HCT116 (cell line): Measurements from ENCODE around the gene ACP7.

Experiments
- CEBPB ChIP-seq: IDR thresholded peaks from 2 replicates; pipeline ENCODE4 v1.6.1; 2012; ENCODE audit warnings: low read depth
- POLR2A ChIP-seq: IDR thresholded peaks from 2 replicates; pipeline ENCODE4 v1.7.0; 2011; ENCODE audit warnings: borderline replicate concordance; ENCODE audit not compliant: insufficient read depth, insufficient read length; ENCODE audit errors: extremely low read depth
- ZNF274 ChIP-seq: fragments of 200-500 bp; sonication (Bioruptor generic); IDR thresholded peaks from 2 replicates; pipeline ENCODE4 v1.6.1; 2014; ENCODE audit warnings: mild to moderate bottlenecking, low read depth, low read length, inconsistent platforms
- TF ChIP-seq, protein P1 (sequence below), 3 experiments: fragments of 200-600 bp in 1 of 3; sonication (generic) in 1 of 3; IDR thresholded peaks in 2 of 3; conservative IDR thresholded peaks in 1 of 3; 2 replicates each; pipeline ENCODE4 v1.5.1; 2012 to 2017; ENCODE audit warnings: low read depth in 2 of 3, low read length in 2 of 3, antibody characterized with exemption in 1 of 3, borderline replicate concordance in 1 of 3, control low read depth in 1 of 3, mild to moderate bottlenecking in 1 of 3, mixed read lengths in 1 of 3, mixed run types in 1 of 3, moderate library complexity in 1 of 3; ENCODE audit not compliant: insufficient read depth in 1 of 3

DNA sequence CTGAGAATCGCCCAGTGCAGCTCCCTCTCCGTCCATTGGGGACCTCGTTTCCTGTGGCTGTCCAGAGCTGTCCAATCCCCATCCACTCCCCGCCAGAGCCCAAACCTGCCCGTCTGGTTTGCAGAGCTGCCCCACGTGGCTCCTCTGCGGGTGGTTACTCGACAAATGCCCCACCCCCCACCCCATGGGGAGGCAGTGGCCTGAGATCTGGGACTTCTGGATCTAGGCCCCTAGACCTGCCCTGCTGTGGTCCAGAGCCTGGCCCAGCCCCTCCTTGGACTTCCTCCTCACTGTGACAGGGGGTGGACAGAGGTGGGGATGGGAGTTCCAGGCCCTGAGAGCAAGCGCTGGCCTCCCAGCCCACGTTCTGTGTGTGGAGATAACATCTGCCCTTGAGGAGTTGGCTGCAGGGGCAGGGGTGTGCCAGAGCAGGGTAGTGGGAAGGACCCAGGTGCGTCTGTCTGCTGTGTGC is 70.5 kb downstream of the ACP7 start:
- TF ChIP-seq CEBPB = no peak
- no peak for TF ChIP-seq POLR2A
- TF ChIP-seq ZNF274 = no peak
- TF ChIP-seq, protein P1, sequence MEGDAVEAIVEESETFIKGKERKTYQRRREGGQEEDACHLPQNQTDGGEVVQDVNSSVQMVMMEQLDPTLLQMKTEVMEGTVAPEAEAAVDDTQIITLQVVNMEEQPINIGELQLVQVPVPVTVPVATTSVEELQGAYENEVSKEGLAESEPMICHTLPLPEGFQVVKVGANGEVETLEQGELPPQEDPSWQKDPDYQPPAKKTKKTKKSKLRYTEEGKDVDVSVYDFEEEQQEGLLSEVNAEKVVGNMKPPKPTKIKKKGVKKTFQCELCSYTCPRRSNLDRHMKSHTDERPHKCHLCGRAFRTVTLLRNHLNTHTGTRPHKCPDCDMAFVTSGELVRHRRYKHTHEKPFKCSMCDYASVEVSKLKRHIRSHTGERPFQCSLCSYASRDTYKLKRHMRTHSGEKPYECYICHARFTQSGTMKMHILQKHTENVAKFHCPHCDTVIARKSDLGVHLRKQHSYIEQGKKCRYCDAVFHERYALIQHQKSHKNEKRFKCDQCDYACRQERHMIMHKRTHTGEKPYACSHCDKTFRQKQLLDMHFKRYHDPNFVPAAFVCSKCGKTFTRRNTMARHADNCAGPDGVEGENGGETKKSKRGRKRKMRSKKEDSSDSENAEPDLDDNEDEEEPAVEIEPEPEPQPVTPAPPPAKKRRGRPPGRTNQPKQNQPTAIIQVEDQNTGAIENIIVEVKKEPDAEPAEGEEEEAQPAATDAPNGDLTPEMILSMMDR (IDR thresholded peaks at IDR 0.05 in 2 of 3, conservative IDR thresholded peaks at IDR 0.05 in 1 of 3; ENCODE audit: borderline replicate concordance in 1 of 3, insufficient read depth in 1 of 3, low read depth in 2 of 3, low read length in 2 of 3) = peak in 1 of 3 experiments; percentile 22; a peak in 1 of 6 replicates
